A673 (cell line): ENCODE data around the gene MLXIP. TPM values are rescaled to one million over a fixed set of nuclear protein-coding genes. Genes with fewer than 3 reads are reported as not detected.
A peak's percentile ranks its signal among the peaks of the same experiment; 100 is the strongest.

ENCODE experiments used
- BruUV-seq: library from RNA; stranded (reverse); fragments of 400-500 nt; replicated peaks from 2 replicates; lab custom pipeline; 2021; lab: Mats Ljungman, UMichigan
- CTCF ChIA-PET: fragments of 300-600 bp; sonication (Branson Sonifier 250); formaldehyde crosslinking; loops from one replicate; lab custom pipeline; 2022; ENCODE audit warnings: antibody characterized with exemption; lab: Charles Lee
- POLR2A ChIA-PET: fragments of 300-600 bp; sonication (Branson Sonifier 250); formaldehyde crosslinking; loops from one replicate; lab custom pipeline; 2022; ENCODE audit warnings: antibody characterized with exemption; ENCODE audit not compliant: low non-redundant PET; lab: Charles Lee
- DNase-seq: peaks from one replicate; pipeline ENCODE4 v3.0.0-alpha.2; 2015; ENCODE audit warnings: low spot score
- H3K27ac ChIP-seq: fragments of 200-600 bp; sonication (generic); 2 replicates; pipeline ENCODE4 v1.5.1; 2016; ENCODE audit warnings: mixed run types, low read depth, mild to moderate bottlenecking, mixed read lengths, antibody characterized with exemption, low read length; ENCODE audit not compliant: poor library complexity, severe bottlenecking
- H3K27me3 ChIP-seq: fragments of 200-600 bp; sonication (generic); replicated peaks from 2 replicates; pipeline ENCODE4 v1.6.1; 2017; ENCODE audit warnings: mixed run types, low read depth, mild to moderate bottlenecking, mixed read lengths, antibody characterized with exemption, low read length; ENCODE audit not compliant: insufficient read depth, poor library complexity
- H3K36me3 ChIP-seq: fragments of 200-600 bp; sonication (generic); 2 replicates; pipeline ENCODE4 v1.6.1; 2016; ENCODE audit warnings: mixed run types, mild to moderate bottlenecking, mixed read lengths, antibody characterized with exemption, low read length; ENCODE audit not compliant: insufficient read depth, poor library complexity, severe bottlenecking
- H3K4me1 ChIP-seq: fragments of 200-600 bp; sonication (generic); 2 replicates; pipeline ENCODE4 v1.6.1; 2017; ENCODE audit warnings: mixed run types, mild to moderate bottlenecking, mixed read lengths, antibody characterized with exemption, low read length; ENCODE audit not compliant: insufficient read depth, poor library complexity, severe bottlenecking
- H3K4me3 ChIP-seq: fragments of 200-600 bp; sonication (generic); 2 replicates; pipeline ENCODE4 v1.5.1; 2016; ENCODE audit warnings: low read depth, mixed run types, mild to moderate bottlenecking, mixed read lengths, low read length; ENCODE audit not compliant: poor library complexity, severe bottlenecking
- H3K9me3 ChIP-seq: fragments of 200-600 bp; sonication (generic); 2 replicates; pipeline ENCODE4 v1.6.1; 2016; ENCODE audit warnings: mixed run types, low read depth, mild to moderate bottlenecking, mixed read lengths, antibody characterized with exemption, low read length; ENCODE audit not compliant: poor library complexity, severe bottlenecking
- EZH2 ChIP-seq: fragments of 200-600 bp; sonication (generic); IDR thresholded peaks from 2 replicates; pipeline ENCODE4 v1.6.1; 2017; ENCODE audit warnings: borderline replicate concordance, low read depth, mild to moderate bottlenecking, mixed read lengths, antibody characterized with exemption, low read length; ENCODE audit not compliant: poor library complexity, severe bottlenecking
- intact Hi-C: fragments of 100-400 bp; cut with micrococcal nuclease; formaldehyde crosslinking; loops from one replicate; pipeline ENCODE4 v1.10.0; 2022; ENCODE audit not compliant: unreplicated experiment
- total RNA-seq: library from RNA; stranded (reverse); gene quantifications from 2 replicates; pipeline ENCODE4 v1.2.3, GENCODE V29; 2021
- TF ChIP-seq, protein P1 (sequence below): fragments of 300-800, 200-600 bp; sonication (generic); conservative IDR thresholded peaks from 2 replicates; pipeline ENCODE4 v1.5.1; 2017; ENCODE audit warnings: low read depth, mild to moderate bottlenecking, antibody characterized with exemption, low read length, moderate library complexity, mixed read lengths

Gene MLXIP
- total RNA-seq, 1 experiment from 2014 or later = 32.7 TPM

DNA sequence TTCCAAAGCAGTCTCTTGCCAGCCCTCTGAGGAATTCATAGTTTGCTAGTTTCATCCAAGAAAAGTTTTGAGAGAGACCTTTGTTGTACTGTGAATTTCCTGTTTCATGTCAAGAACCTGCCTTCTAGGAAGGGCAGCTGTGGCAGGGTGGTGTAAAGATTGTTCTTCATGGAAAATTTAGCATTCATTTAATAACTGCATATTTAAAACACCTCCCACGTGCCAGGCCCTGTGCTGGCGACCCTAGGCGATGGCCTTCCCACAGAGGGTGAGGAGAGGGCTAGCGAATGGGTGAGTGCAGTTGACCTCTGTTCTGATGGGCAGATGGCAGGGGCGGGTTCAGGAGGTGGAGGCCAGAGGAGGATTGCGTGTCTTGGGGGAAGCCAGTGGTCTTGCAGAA is 43.2 kb downstream of the MLXIP start:
- TF ChIP-seq, protein P1, sequence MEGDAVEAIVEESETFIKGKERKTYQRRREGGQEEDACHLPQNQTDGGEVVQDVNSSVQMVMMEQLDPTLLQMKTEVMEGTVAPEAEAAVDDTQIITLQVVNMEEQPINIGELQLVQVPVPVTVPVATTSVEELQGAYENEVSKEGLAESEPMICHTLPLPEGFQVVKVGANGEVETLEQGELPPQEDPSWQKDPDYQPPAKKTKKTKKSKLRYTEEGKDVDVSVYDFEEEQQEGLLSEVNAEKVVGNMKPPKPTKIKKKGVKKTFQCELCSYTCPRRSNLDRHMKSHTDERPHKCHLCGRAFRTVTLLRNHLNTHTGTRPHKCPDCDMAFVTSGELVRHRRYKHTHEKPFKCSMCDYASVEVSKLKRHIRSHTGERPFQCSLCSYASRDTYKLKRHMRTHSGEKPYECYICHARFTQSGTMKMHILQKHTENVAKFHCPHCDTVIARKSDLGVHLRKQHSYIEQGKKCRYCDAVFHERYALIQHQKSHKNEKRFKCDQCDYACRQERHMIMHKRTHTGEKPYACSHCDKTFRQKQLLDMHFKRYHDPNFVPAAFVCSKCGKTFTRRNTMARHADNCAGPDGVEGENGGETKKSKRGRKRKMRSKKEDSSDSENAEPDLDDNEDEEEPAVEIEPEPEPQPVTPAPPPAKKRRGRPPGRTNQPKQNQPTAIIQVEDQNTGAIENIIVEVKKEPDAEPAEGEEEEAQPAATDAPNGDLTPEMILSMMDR = no peak
- no peak for TF ChIP-seq EZH2
- Histone ChIP-seq H3K9me3 (no peaks in the 10 kb centered on the region), H3K4me1 (peaks cover 2% of the 10 kb centered on the region), H3K27ac (no peak overlapping the region), H3K36me3 (no peaks in the 10 kb centered on the region), H3K27me3 (no peaks in the 10 kb centered on the region), H3K4me3 (no peak overlapping the region)
- ChIA-PET POLR2A (no interaction called here), CTCF (no interaction called here)
- no TSS peak for BruUV-seq
- DNase-seq = no peak
- intact Hi-C loops = no loop called here

DNA sequence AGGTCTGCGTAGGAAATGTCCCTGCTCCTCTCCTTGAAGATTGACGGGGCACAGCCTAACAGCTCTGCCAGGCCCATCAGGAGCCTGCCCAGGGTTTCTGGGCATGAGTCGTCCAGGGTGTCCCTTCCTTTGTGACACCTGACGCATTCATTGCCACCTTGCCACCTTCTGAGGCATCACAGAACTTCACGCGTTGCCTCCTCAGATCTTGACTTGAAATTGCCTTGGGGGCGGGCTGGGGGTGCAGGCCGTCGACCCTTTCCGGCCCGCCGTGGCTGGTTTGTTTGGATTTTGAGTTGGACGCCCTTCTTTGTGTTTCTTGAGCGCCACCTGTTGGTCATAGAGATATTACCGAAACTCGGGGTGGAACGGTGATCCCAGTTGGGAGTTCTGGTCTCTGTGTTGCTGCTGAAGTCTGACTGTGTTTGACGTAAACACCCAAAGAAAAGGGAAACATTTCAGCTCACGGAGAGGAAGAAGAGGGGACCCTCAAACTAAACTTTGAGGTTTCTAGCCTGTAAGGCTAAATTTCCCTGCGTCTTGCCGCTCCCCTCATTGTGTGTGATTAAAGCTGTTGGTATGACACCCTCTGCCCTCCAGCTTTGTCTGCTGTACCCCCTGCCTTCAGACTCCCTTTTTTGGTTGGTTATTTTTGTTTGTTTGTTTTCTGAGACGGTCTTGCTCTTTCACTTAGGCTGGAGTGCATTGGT is 44.6 kb downstream of the MLXIP start:
- Histone ChIP-seq H3K27me3 (no peaks in the 10 kb centered on the region), H3K4me3 (no peak overlapping the region), H3K4me1 (peaks cover 15% of the 10 kb centered on the region), H3K36me3 (no peaks in the 10 kb centered on the region), H3K9me3 (no peaks in the 10 kb centered on the region), H3K27ac (no peak overlapping the region)
- no peak for TF ChIP-seq EZH2
- TF ChIP-seq, protein P1 = peak; percentile 84
- ChIA-PET POLR2A (no interaction called here), CTCF (interaction anchor here (0.6 to 2.3 kb wide), 5 partner anchors 12 to 380 kb away, joined by 3 to 18 read pairs (median 4); partner anchors contain the start of gene CFAP251)
- no TSS peak for BruUV-seq
- intact Hi-C loops = loop anchor here (1.0 kb wide), 2 partner anchors 69 to 207 kb away; no protein-coding TSS in a partner anchor
- DNase-seq = peak; percentile 82

DNA sequence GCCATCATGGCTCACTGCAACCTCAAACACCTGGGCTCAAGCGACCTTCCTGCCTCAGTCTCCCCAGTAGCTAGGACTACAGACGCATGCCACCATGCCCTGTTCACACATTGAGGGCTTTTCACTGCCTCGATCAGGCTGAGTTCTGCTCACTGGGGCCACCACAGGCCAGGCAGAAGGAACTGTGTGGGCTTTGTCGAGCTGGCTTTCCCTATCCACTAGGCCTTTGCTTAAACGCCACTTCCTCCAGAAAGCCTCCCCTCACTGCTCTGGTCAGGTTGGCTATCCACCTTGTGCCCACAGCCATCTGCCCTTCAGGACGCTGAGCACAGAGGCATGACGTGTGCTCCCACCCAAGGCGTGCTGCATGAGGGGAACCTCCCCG is 45.2 kb downstream of the MLXIP start:
- Histone ChIP-seq H3K27ac (no peak overlapping the region), H3K27me3 (no peaks in the 10 kb centered on the region), H3K9me3 (no peaks in the 10 kb centered on the region), H3K36me3 (no peaks in the 10 kb centered on the region), H3K4me1 (peaks cover 15% of the 10 kb centered on the region), H3K4me3 (no peak overlapping the region)
- intact Hi-C loops = loop anchor here (1.0 kb wide), 2 partner anchors 69 to 207 kb away; no protein-coding TSS in a partner anchor
- DNase-seq = no peak
- ChIA-PET POLR2A (no interaction called here), CTCF (interaction anchor here (0.9 to 2.3 kb wide), 2 partner anchors 69 to 206 kb away, joined by 3 to 18 read pairs; partner anchors contain the start of gene CFAP251)
- no TSS peak for BruUV-seq
- no peak for TF ChIP-seq EZH2
- TF ChIP-seq, protein P1 = no peak
